K562 (cell line): ENCODE results near the gene ST6GAL1. TPM values are rescaled to one million over a fixed set of nuclear protein-coding genes. Genes with fewer than 3 reads are reported as not detected.

Experiments
- ATAC-seq: fragments of 200-7000 bp; cut with Tn5 transposase; 3 replicates; pipeline ENCODE4 v1.9.1; 2020; ENCODE audit warnings: moderate library complexity
- BruUV-seq: library from RNA; stranded (reverse); fragments of 400-500 nt; replicated peaks from 2 replicates; lab custom pipeline; 2021; lab: Mats Ljungman, UMichigan
- CTCF ChIA-PET: fragments of 300-600 bp; formaldehyde crosslinking; extraction: SDS; loops from one replicate; lab custom pipeline; 2021; ENCODE audit warnings: low intra/inter-chr PET ratio; lab: Yijun Ruan, JAX
- POLR2A ChIA-PET: fragments of 300-600, 350-650 bp; sonication (Branson Sonifier 250); formaldehyde crosslinking; extraction: SDS; loops from one replicate; lab custom pipeline; 2021; ENCODE audit warnings: antibody characterized with exemption, inconsistent platforms; lab: Yijun Ruan, JAX
- DNase-seq, 4 experiments: peaks; one replicate each; pipeline versions ENCODE4 v3.0.0 to v3.0.0-alpha.2; 2011 to 2018; ENCODE audit warnings: low spot score in 3 of 4, mixed read lengths in 3 of 4; ENCODE audit errors: extremely low read depth in 1 of 4
- FAIRE-seq: peaks from 2 replicates; lab custom pipeline; 2011; peaks lifted over from hg19 to GRCh38; lab: Jason Lieb, UNC
- H2AFZ ChIP-seq: 2 replicates; pipeline ENCODE4 v1.6.0; 2011; ENCODE audit warnings: low read depth, low read length, control low read depth, inconsistent platforms
- H3K27ac ChIP-seq: fragments of 200-600 bp; 3 replicates; pipeline ENCODE4 v1.8.0; 2011; ENCODE audit warnings: low read depth, mild to moderate bottlenecking, control low read depth, inconsistent platforms, low read length, moderate library complexity, mixed read lengths; ENCODE audit errors: extremely low read depth
- H3K27me3 ChIP-seq, 2 experiments: fragments of 300-600 bp in 1 of 2; 2 replicates in 1 of 2; 3 replicates in 1 of 2; pipeline versions ENCODE4 v1.6.0 to v1.8.0; 2011; ENCODE audit warnings: inconsistent platforms in 2 of 2, low read length in 2 of 2, mild to moderate bottlenecking in 1 of 2, mixed read lengths in 1 of 2, moderate library complexity in 1 of 2; ENCODE audit not compliant: control insufficient read depth in 2 of 2, insufficient read depth in 2 of 2
- H3K36me3 ChIP-seq: fragments of 300-600 bp; 3 replicates; pipeline ENCODE4 v1.8.0; 2011; ENCODE audit warnings: mild to moderate bottlenecking, low read length, inconsistent platforms; ENCODE audit not compliant: control insufficient read depth, insufficient read depth
- H3K4me1 ChIP-seq, 2 experiments: fragments of 200-600 bp in 1 of 2; replicated peaks in 1 of 2; 2 replicates in 1 of 2; 3 replicates in 1 of 2; pipeline versions ENCODE4 v1.5.1 to v1.8.0; 2011; ENCODE audit warnings: inconsistent platforms in 2 of 2, low read length in 2 of 2, mild to moderate bottlenecking in 1 of 2, mixed read lengths in 1 of 2, moderate library complexity in 1 of 2; ENCODE audit not compliant: control insufficient read depth in 2 of 2, insufficient read depth in 2 of 2
- H3K4me2 ChIP-seq: 2 replicates; pipeline ENCODE4 v1.6.1; 2011; ENCODE audit warnings: low read length, control low read depth, inconsistent platforms, mixed read lengths; ENCODE audit not compliant: insufficient read depth
- H3K4me3 ChIP-seq: fragments of 200-600 bp; sonication (generic), shearing (Covaris generic); 2 replicates; pipeline ENCODE4 v1.5.1; 2016; ENCODE audit warnings: control low read depth, inconsistent platforms
- H3K79me2 ChIP-seq: fragments of 200-600 bp; 3 replicates; pipeline ENCODE4 v1.8.0; 2011; ENCODE audit warnings: low read length, inconsistent platforms; ENCODE audit not compliant: control insufficient read depth, insufficient read depth
- H3K9ac ChIP-seq, 2 experiments: 2 replicates each; pipeline versions ENCODE4 v1.6.0 to v1.6.1; 2011; ENCODE audit warnings: low read depth in 2 of 2, low read length in 2 of 2, control low read depth in 1 of 2, inconsistent platforms in 1 of 2, mild to moderate bottlenecking in 1 of 2, mixed read lengths in 1 of 2; ENCODE audit not compliant: insufficient read depth in 1 of 2
- H3K9me1 ChIP-seq: one replicate; pipeline ENCODE4 v1.6.0; 2011; ENCODE audit warnings: inconsistent platforms, mild to moderate bottlenecking, low read length, moderate library complexity; ENCODE audit not compliant: control insufficient read depth, insufficient read depth
- H3K9me3 ChIP-seq: replicated peaks from 2 replicates; pipeline ENCODE4 v1.5.1; 2011; ENCODE audit warnings: low read depth, low read length, inconsistent platforms; ENCODE audit not compliant: control insufficient read depth, insufficient read depth
- H4K20me1 ChIP-seq: replicated peaks from 2 replicates; pipeline ENCODE4 v1.6.1; 2011; ENCODE audit warnings: low read length, inconsistent platforms, mixed read lengths; ENCODE audit not compliant: control insufficient read depth, insufficient read depth
- CEBPB ChIP-seq: fragments of 450-650 bp; IDR thresholded peaks from 2 replicates; pipeline ENCODE4 v1.6.1; 2016; ENCODE audit warnings: missing genetic modification characterization, missing compliant biosample characterization
- CEBPG ChIP-seq, 3 experiments: fragments of 200-800 bp in 1 of 3; sonication (Bioruptor generic) in 1 of 3; sonication (generic) in 1 of 3; formaldehyde crosslinking in 1 of 3; IDR thresholded peaks in 2 of 3; conservative IDR thresholded peaks in 1 of 3; 2 replicates each; pipeline versions ENCODE4 v1.6.1 to v1.8.0; 2016 to 2022; ENCODE audit warnings: missing compliant biosample characterization in 2 of 3, missing genetic modification characterization in 2 of 3, mild to moderate bottlenecking in 1 of 3, missing genetic modification reagents in 1 of 3
- HDGF ChIP-seq: fragments of 450-650 bp; IDR thresholded peaks from 2 replicates; pipeline ENCODE4 v1.6.1; 2016
- WGBS: fragments of 100-300 bp; shearing (Covaris generic); methylation state at CpG from one replicate; pipeline ENCODE4 v1.1.6; 2016; ENCODE audit warnings: low coverage, mixed read lengths; ENCODE audit not compliant: insufficient coverage; ENCODE audit errors: missing lambda C conversion rate; 5-methylcytosine and 5-hydroxymethylcytosine counted together
- in situ Hi-C: fragments of 300-500 bp; cut with MboI; formaldehyde crosslinking; loops from 4 replicates; pipeline ENCODE4 v1.15.0; 2018; ENCODE audit warnings: inconsistent platforms, mixed read lengths
- intact Hi-C: fragments of 100-400 bp; cut with micrococcal nuclease; formaldehyde crosslinking; loops from 2 replicates; pipeline ENCODE4 v1.14.2; 2022
- polyA plus RNA-seq, 8 experiments: library from polyadenylated mRNA; depleted of rRNA in 4 of 8; stranded (reverse) in 5 of 8; unstranded in 3 of 8; fragments of >200 nt; fragmentation: Nextera tagmentation in 2 of 8; fragmentation: Illumina TruSeq in 1 of 8; extraction: Ambion mirVana in 2 of 8; extraction: Trizol in 1 of 8; gene quantifications; 2 replicates each; pipeline versions ENCODE4 v1.2.1 to v1.2.3, GENCODE V29; 2011 to 2014; ENCODE audit warnings: inconsistent platforms in 1 of 8, missing spikeins in 1 of 8
- total RNA-seq, 7 experiments: library from RNA; depleted of rRNA in 6 of 7; stranded (reverse); fragments of >200 nt in 6 of 7; fragmentation: Illumina TruSeq in 2 of 7; extraction: Trizol in 2 of 7; gene quantifications; 2 replicates each; pipeline versions ENCODE4 v1.2.1 to v1.2.3, GENCODE V29; 2011 to 2021; ENCODE audit warnings: low replicate concordance in 1 of 7

ST6GAL1 gene
- total and polyA plus RNA-seq, 9 of the 15 experiments (the other 6 are each of a cell fraction or from before 2014, with no cell fraction given), result 31.9 to 145 (median 71.0) TPM

- no peak overlapping the region for H2AFZ ChIP-seq
- no peak overlapping the region for H3K9ac ChIP-seq
- DNase-seq (no peak), ATAC-seq (no peak), FAIRE-seq (peak; percentile 6)
- H3K4me1 ChIP-seq, result no peaks in the 10 kb centered on the region
- 84% methylated on average over 10 of the region's 12 CpGs for WGBS
- no peak overlapping the region for H3K4me2 ChIP-seq
- no peak overlapping the region for H3K4me3 ChIP-seq
- BruUV-seq, result no TSS peak
- H3K36me3 ChIP-seq, result peaks cover 82% of the 10 kb centered on the region
- intact Hi-C loops, result no loop called here
- 0 out of 2 replicates have a peak, but pooled peaks have one; percentile 28 for TF ChIP-seq CEBPG (CRISPR knock-in tag; IDR thresholded peaks at IDR 0.05)
- TF ChIP-seq CEBPG (tag; conservative IDR thresholded peaks at IDR 0.05 in 1 of 2, IDR thresholded peaks at IDR 0.05 in 1 of 2), result peak; percentile 52 to 72; a peak in 3 of 4 replicates
- no peak for TF ChIP-seq HDGF
- TF ChIP-seq CEBPB (tag), result peak; percentile 87
- ChIA-PET POLR2A (interaction anchor here (0.7 to 1.4 kb wide), 2 partner anchors 10 to 23 kb away, joined by 3 to 4 read pairs; no protein-coding TSS in a partner anchor), CTCF (no interaction called here)
- no peak overlapping the region for H3K27ac ChIP-seq
- no peaks in the 10 kb centered on the region for H3K9me3 ChIP-seq
- no peaks in the 10 kb centered on the region for H3K9me1 ChIP-seq
- no peaks in the 10 kb centered on the region; the same call in 2 of the 3 replicates for H3K79me2 ChIP-seq
- no peaks in the 10 kb centered on the region for H3K27me3 ChIP-seq
- in situ Hi-C loops, result no loop called here
- 0 out of 2 replicates have a peak, but pooled peaks cover 3% of the 10 kb centered on the region for H4K20me1 ChIP-seq
Measured at GRCh38 chr3:187064210-187065115, 134.1 kb downstream of the ST6GAL1 start.
